Large intestine (tissue), 3 donors: ENCODE measurements around the gene MGRN1. TPM values are rescaled to one million over a fixed set of nuclear protein-coding genes. Genes with fewer than 3 reads are reported as not detected.
"Not testable (repeated sequence)": the region's sequence is repeated elsewhere in the genome, so short reads cannot be mapped to it uniquely, and the experiment has no call there.

Source experiments
- DNase-seq, 2 donors: peaks; one replicate each; pipeline versions ENCODE4 v3.0.0 to v3.0.0-alpha.2; 2013
- H3K27ac ChIP-seq: one replicate; pipeline ENCODE4 v1.5.1; 2013; ENCODE audit warnings: low read length
- H3K27me3 ChIP-seq: 2 replicates; pipeline ENCODE4 v1.6.1; 2013; ENCODE audit warnings: low read length; ENCODE audit not compliant: control insufficient read depth, insufficient read depth
- H3K36me3 ChIP-seq: 2 replicates; pipeline ENCODE4 v1.6.1; 2013; ENCODE audit warnings: low read length; ENCODE audit not compliant: control insufficient read depth, insufficient read depth
- H3K4me1 ChIP-seq: one replicate; pipeline ENCODE4 v1.6.1; 2013; ENCODE audit warnings: low read length; ENCODE audit not compliant: control insufficient read depth, insufficient read depth
- H3K4me3 ChIP-seq: one replicate; pipeline ENCODE4 v1.5.1; 2013; ENCODE audit warnings: low read length
- H3K9me3 ChIP-seq: one replicate; pipeline ENCODE4 v1.6.1; 2013; ENCODE audit warnings: mild to moderate bottlenecking, low read depth, low read length, moderate library complexity; ENCODE audit not compliant: control insufficient read depth
- WGBS: methylation state at CpG from one replicate; pipeline ENCODE4 v1.1.5; 2013; ENCODE audit warnings: low lambda C conversion rate; ENCODE audit not compliant: insufficient coverage; 5-methylcytosine and 5-hydroxymethylcytosine counted together
- polyA plus RNA-seq: library from polyadenylated mRNA; unstranded; fragments of 120-200 nt; gene quantifications from one replicate; pipeline ENCODE4 v1.2.1, GENCODE V29; 2013

The MGRN1 gene
- polyA plus RNA-seq, 1 donor: 52.9 TPM

DNA sequence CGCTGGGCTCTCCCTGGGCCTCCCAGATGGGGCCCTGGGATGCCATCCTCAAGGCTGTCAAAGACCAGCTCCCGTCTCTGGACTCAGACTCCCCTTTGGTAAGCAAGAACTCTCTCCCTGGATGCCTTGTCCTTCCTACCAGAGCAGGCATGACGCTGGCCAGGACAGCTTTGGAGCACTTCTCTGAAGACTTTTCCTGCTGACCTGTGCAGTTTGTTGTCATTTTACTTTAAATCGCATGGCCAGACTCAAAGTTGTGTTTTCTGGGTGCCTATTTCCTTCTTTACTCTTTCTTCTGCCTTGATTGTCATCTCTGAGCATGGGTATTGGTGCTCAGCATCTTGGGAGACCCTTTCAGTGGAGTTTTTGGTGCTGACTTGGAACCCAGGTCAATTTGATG is 111.9 kb downstream of the MGRN1 start:
- peaks cover 4% of the 10 kb centered on the region for H3K4me1 ChIP-seq
- no peaks in the 10 kb centered on the region for H3K9me3 ChIP-seq
- H3K36me3 ChIP-seq: peaks cover 2% of the 10 kb centered on the region
- no peak for DNase-seq
- 100% methylated on average over 1 of the region's 4 CpGs for WGBS
- H3K27me3 ChIP-seq: no peaks in the 10 kb centered on the region
- H3K4me3 ChIP-seq: no peak overlapping the region
- H3K27ac ChIP-seq: no peak overlapping the region

DNA sequence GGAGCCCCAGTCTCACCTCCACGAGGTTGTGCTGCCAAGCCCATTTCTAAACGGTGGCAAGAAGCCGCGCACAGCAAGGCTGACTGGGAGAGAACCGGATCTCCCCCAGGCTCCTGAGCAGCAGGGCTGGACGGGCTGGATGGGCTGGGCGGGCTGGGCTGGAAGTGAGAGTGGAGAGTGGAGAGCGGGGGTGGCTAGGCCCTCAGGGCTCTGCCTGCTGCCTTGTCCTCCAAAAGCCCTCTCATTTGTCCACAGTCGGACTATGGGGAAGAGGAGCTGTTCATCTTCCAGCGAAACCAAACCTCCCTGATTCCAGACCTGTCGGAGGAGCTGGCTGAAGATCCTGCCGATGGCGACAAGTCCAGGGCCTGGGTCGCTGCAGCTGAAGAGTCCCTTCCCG is 112.9 kb downstream of the MGRN1 start:
- H3K9me3 ChIP-seq: no peaks in the 10 kb centered on the region
- no peaks in the 10 kb centered on the region for H3K36me3 ChIP-seq
- no CpG with 5 or more reads among the region's 15 CpGs for WGBS
- H3K4me1 ChIP-seq: peaks cover 4% of the 10 kb centered on the region
- no peaks in the 10 kb centered on the region for H3K27me3 ChIP-seq
- no peak overlapping the region for H3K4me3 ChIP-seq
- no peak for DNase-seq
- H3K27ac ChIP-seq: no peak overlapping the region

DNA sequence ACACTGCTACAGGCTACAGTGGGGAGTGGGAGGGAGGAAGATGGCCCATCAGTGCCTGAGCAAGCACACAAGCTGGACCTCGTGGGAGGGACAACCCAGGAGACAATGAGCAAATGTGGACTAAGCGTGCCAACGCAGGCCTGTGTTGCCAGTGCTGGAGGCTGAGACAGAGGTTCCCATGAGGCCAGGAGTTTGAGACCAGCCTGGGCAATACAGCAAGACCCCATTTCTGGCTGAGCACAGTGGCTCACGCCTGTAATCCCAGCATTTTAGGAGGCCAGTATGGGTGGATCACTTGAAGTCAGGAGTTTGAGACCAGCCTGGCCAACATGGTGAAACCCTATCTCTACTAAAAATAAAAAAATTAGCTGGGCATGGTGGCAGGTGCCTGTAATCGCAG is 113.7 kb downstream of the MGRN1 start:
- no CpG with 5 or more reads among the region's 5 CpGs for WGBS
- H3K9me3 ChIP-seq, H3K36me3 ChIP-seq, H3K4me1 ChIP-seq, H3K27ac ChIP-seq, DNase-seq, H3K4me3 ChIP-seq, H3K27me3 ChIP-seq: not testable (repeated sequence)

Other genes starting within 250 kb of the MGRN1 start
- 41.4 TPM for gene CORO7, start 208.2 kb upstream of the MGRN1 start, polyA plus RNA-seq
- 46.0 TPM for gene DNAJA3, start 199.0 kb upstream of the MGRN1 start, polyA plus RNA-seq
- 37.7 TPM for gene NMRAL1, start 150.2 kb upstream of the MGRN1 start, polyA plus RNA-seq
- 47.6 TPM for gene HMOX2, start 148.4 kb upstream of the MGRN1 start, polyA plus RNA-seq
- gene CDIP1, start 86.1 kb upstream of the MGRN1 start, polyA plus RNA-seq: 44.6 TPM
- gene C16orf96, start 68.5 kb upstream of the MGRN1 start, polyA plus RNA-seq: 0.18 TPM
- gene UBALD1, start 9.9 kb upstream of the MGRN1 start, polyA plus RNA-seq: 28.4 TPM
- 42.5 TPM for gene NUDT16L1, start 68.7 kb downstream of the MGRN1 start, polyA plus RNA-seq
- gene ANKS3, start 109.4 kb downstream of the MGRN1 start, polyA plus RNA-seq: 19.8 TPM
- 0.78 TPM for gene DNAAF8, start 109.7 kb downstream of the MGRN1 start, polyA plus RNA-seq
- 10.4 TPM for gene ZNF500, start 142.3 kb downstream of the MGRN1 start, polyA plus RNA-seq
- gene SEPTIN12, start 163.5 kb downstream of the MGRN1 start, polyA plus RNA-seq: not detected
- 75.8 TPM for gene SMIM22, start 170.5 kb downstream of the MGRN1 start, polyA plus RNA-seq
- 28.9 TPM for gene ROGDI, start 177.8 kb downstream of the MGRN1 start, polyA plus RNA-seq
- gene GLYR1, start 222.5 kb downstream of the MGRN1 start, polyA plus RNA-seq: 102 TPM
- gene UBN1, start 222.7 kb downstream of the MGRN1 start, polyA plus RNA-seq: 38.2 TPM